A549 (cell line): ENCODE results near the gene MARK2. TPM values are rescaled to one million over a fixed set of nuclear protein-coding genes. Genes with fewer than 3 reads are reported as not detected.

Experiments used
- ATAC-seq, 2 experiments: fragments of 200-7000 bp in 1 of 2; fragments of >200 bp in 1 of 2; cut with Nextera tagmentation in 1 of 2; cut with Tn5 transposase in 1 of 2; 3 replicates each; pipeline versions ENCODE4 v1.8.0 to v1.9.1; 2018 to 2020; ENCODE audit warnings: mild to moderate bottlenecking in 1 of 2, moderate library complexity in 1 of 2
- CTCF ChIA-PET: fragments of 300-600 bp; sonication (Branson Sonifier 250); formaldehyde crosslinking; extraction: SDS; loops from one replicate; lab custom pipeline; 2021; ENCODE audit warnings: antibody characterized with exemption, inconsistent platforms; lab: Yijun Ruan, JAX
- POLR2A ChIA-PET: fragments of 350-600 bp; formaldehyde crosslinking; extraction: SDS; loops from one replicate; lab custom pipeline; 2021; ENCODE audit warnings: antibody characterized with exemption, inconsistent platforms; lab: Yijun Ruan, JAX
- DNase-seq, 2 experiments: peaks; one replicate each; pipeline versions ENCODE4 v3.0.0 to v3.0.0-alpha.2; 2011 to 2016; ENCODE audit warnings: low read depth in 1 of 2, low spot score in 1 of 2
- FAIRE-seq: peaks from 2 replicates; lab custom pipeline; 2011; peaks lifted over from hg19 to GRCh38; lab: Jason Lieb, UNC
- H3K27ac ChIP-seq, 2 experiments: fragments of >200 bp; sonication (Bioruptor Twin); formaldehyde crosslinking; 3 replicates each; pipeline ENCODE4 v1.5.1; 2016 to 2017
- H3K4me1 ChIP-seq: fragments of >200 bp; sonication (Bioruptor Twin); formaldehyde crosslinking; 3 replicates; pipeline ENCODE4 v1.6.1; 2016
- H3K4me2 ChIP-seq: fragments of >200 bp; sonication (Bioruptor Twin); formaldehyde crosslinking; 3 replicates; pipeline ENCODE4 v1.6.1; 2016
- H3K4me3 ChIP-seq: fragments of >200 bp; sonication (Bioruptor Twin); formaldehyde crosslinking; 3 replicates; pipeline ENCODE4 v1.5.1; 2016
- H3K9me3 ChIP-seq: fragments of >200 bp; sonication (Bioruptor Twin); formaldehyde crosslinking; 3 replicates; pipeline ENCODE4 v1.6.1; 2016
- CBX8 ChIP-seq: fragments of 200-600 bp; sonication (generic); IDR thresholded peaks from 2 replicates; pipeline ENCODE4 v1.6.1; 2016
- EHMT2 ChIP-seq: fragments of 200-600 bp; sonication (generic); IDR thresholded peaks from 2 replicates; pipeline ENCODE4 v1.6.1; 2016; ENCODE audit warnings: antibody characterized with exemption, low read depth, mild to moderate bottlenecking, moderate library complexity
- FOSB ChIP-seq: fragments of 250-450 bp; sonication (Bioruptor Pico); IDR thresholded peaks from 2 replicates; pipeline ENCODE4 v1.5.0; 2020; ENCODE audit warnings: mild to moderate bottlenecking, moderate library complexity
- GATA3 ChIP-seq: IDR thresholded peaks from 2 replicates; pipeline ENCODE4 v1.6.1; 2012; ENCODE audit warnings: borderline replicate concordance
- HEYL ChIP-seq: fragments of 250-450 bp; sonication (Bioruptor Pico); IDR thresholded peaks from 2 replicates; pipeline ENCODE4 v1.8.0; 2021; ENCODE audit warnings: mild to moderate bottlenecking, moderate library complexity
- HOXA7 ChIP-seq: fragments of 250-450 bp; sonication (Bioruptor Pico); IDR thresholded peaks from 2 replicates; pipeline ENCODE4 v1.5.0; 2020; ENCODE audit warnings: mild to moderate bottlenecking, moderate library complexity
- HOXB5 ChIP-seq: fragments of 250-450 bp; sonication (Bioruptor Pico); IDR thresholded peaks from 2 replicates; pipeline ENCODE4 v1.5.0; 2020; ENCODE audit warnings: mild to moderate bottlenecking, moderate library complexity
- JUN ChIP-seq, 2 experiments: fragments of >200 bp; sonication (Bioruptor Twin); formaldehyde crosslinking; IDR thresholded peaks; 2 replicates in 1 of 2; 3 replicates in 1 of 2; pipeline ENCODE4 v1.6.1; 2016 to 2017
- JUNB ChIP-seq: fragments of >200 bp; sonication (Bioruptor Twin); formaldehyde crosslinking; IDR thresholded peaks from 2 replicates; pipeline ENCODE4 v1.6.1; 2016
- KDM5A ChIP-seq: fragments of 200-600 bp; sonication (generic); IDR thresholded peaks from 2 replicates; pipeline ENCODE4 v1.6.1; 2016; ENCODE audit warnings: antibody characterized with exemption, mild to moderate bottlenecking
- MYC ChIP-seq: IDR thresholded peaks from 2 replicates; pipeline ENCODE4 v1.6.1; 2012; ENCODE audit warnings: mild to moderate bottlenecking, inconsistent platforms, low read length, improper control_type of control experiment, borderline replicate concordance
- NFE2L2 ChIP-seq: fragments of 150-350 bp; conservative IDR thresholded peaks from 2 replicates; pipeline ENCODE4 v1.6.1; 2014; ENCODE audit warnings: low read length
- NR3C1 ChIP-seq: fragments of >200 bp; sonication (Bioruptor Twin); formaldehyde crosslinking; IDR thresholded peaks from 3 replicates; pipeline ENCODE4 v1.6.1; 2017
- RCOR1 ChIP-seq: fragments of 150-350 bp; IDR thresholded peaks from 2 replicates; pipeline ENCODE4 v1.6.1; 2014; ENCODE audit warnings: antibody characterized with exemption, low read length, low read depth
- RNF2 ChIP-seq: fragments of 200-600 bp; sonication (generic); IDR thresholded peaks from 2 replicates; pipeline ENCODE4 v1.6.1; 2016; ENCODE audit warnings: low read depth, mild to moderate bottlenecking, antibody characterized with exemption, moderate library complexity, borderline replicate concordance
- TFCP2L1 ChIP-seq: fragments of 250-450 bp; sonication (Bioruptor Pico); IDR thresholded peaks from 2 replicates; pipeline ENCODE4 v1.5.0; 2021; ENCODE audit warnings: mild to moderate bottlenecking
- ZC3H11A ChIP-seq: fragments of 450-650 bp; IDR thresholded peaks from 2 replicates; pipeline ENCODE4 v1.6.1; 2014; ENCODE audit warnings: antibody characterized with exemption, mild to moderate bottlenecking
- ZFP36 ChIP-seq: fragments of 450-650 bp; IDR thresholded peaks from 2 replicates; pipeline ENCODE4 v1.6.1; 2014; ENCODE audit warnings: borderline replicate concordance; ENCODE audit not compliant: partially characterized antibody
- WGBS: methylation state at CpG from one replicate; pipeline ENCODE4 v1.1.6; 2017; ENCODE audit errors: missing lambda C conversion rate; 5-methylcytosine and 5-hydroxymethylcytosine counted together
- polyA plus RNA-seq, 4 experiments: library from polyadenylated mRNA; depleted of rRNA in 3 of 4; stranded (reverse); fragments of >200 nt; fragmentation: RNase III in 1 of 4; extraction: RNeasy Plus Mini Kit Qiagen cat#74134 plus additional on column Dnase treatment in 1 of 4; gene quantifications; 2 replicates in 3 of 4; 3 replicates in 1 of 4; pipeline ENCODE4 v1.2.3, GENCODE V29; 2011 to 2017
- TF ChIP-seq, protein P1 (sequence below): fragments of 250-450 bp; sonication (Bioruptor Pico); IDR thresholded peaks from 2 replicates; pipeline ENCODE4 v1.5.0; 2021; ENCODE audit warnings: mild to moderate bottlenecking, moderate library complexity, borderline replicate concordance
- TF ChIP-seq, protein P2 (sequence below): fragments of 450-650 bp; IDR thresholded peaks from 2 replicates; pipeline ENCODE4 v1.6.1; 2014; ENCODE audit warnings: antibody characterized with exemption
- TF ChIP-seq, protein P3 (sequence below): IDR thresholded peaks from 2 replicates; pipeline ENCODE4 v1.6.1; 2012
- TF ChIP-seq, protein P4 (sequence below): fragments of >200 bp; sonication (Bioruptor Twin); formaldehyde crosslinking; IDR thresholded peaks from 3 replicates; pipeline ENCODE4 v1.5.1; 2016
- TF ChIP-seq, protein P5 (sequence below): fragments of >200 bp; sonication (Bioruptor Twin); formaldehyde crosslinking; IDR thresholded peaks from 2 replicates; pipeline ENCODE4 v1.6.1; 2016
- TF ChIP-seq, protein P6 (sequence below): fragments of >200 bp; sonication (Bioruptor Twin); formaldehyde crosslinking; IDR thresholded peaks from 3 replicates; pipeline ENCODE4 v1.6.1; 2016
- TF ChIP-seq, protein P7 (sequence below): fragments of 250-450 bp; sonication (Bioruptor Pico); IDR thresholded peaks from 2 replicates; pipeline ENCODE4 v1.5.0; 2020; ENCODE audit warnings: low read depth, mild to moderate bottlenecking, moderate library complexity

The MARK2 gene
- polyA plus RNA-seq, 2 of the 4 experiments (the other 2 are of a cell fraction): 20.2 to 28.4 TPM

DNA sequence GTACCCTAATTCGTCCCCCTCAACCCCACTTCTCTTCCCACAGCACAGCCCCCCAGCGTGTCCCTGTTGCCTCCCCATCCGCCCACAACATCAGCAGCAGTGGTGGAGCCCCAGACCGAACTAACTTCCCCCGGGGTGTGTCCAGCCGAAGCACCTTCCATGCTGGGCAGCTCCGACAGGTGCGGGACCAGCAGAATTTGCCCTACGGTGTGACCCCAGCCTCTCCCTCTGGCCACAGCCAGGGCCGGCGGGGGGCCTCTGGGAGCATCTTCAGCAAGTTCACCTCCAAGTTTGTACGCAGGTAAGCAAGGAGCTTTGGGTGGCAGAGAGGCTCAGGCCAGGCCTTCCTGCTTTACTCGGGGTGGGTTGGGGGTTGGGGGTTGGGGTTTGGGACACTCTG lies 65.8 kb downstream of the MARK2 start:
- Histone ChIP-seq H3K4me1 (0 out of 3 replicates have a peak, but pooled peaks cover 2% of the 10 kb centered on the region), H3K4me3 (no peak overlapping the region), H3K4me2 (no peak overlapping the region), H3K27ac (no peak overlapping the region), H3K9me3 (no peaks in the 10 kb centered on the region)
- 95% methylated on average over 12 of the region's 13 CpGs for WGBS
- POLR2A ChIA-PET: no interaction called here
- FAIRE-seq: no peak
- no peak for DNase-seq
- ATAC-seq: no peak
- CTCF ChIA-PET: interaction anchor here (2.8 to 8.7 kb wide), 2 partner anchors 10 to 67 kb away, joined by 16 to 58 read pairs; partner anchors contain the start of gene MARK2
- TF ChIP-seq HOXB5 (CRISPR knock-in tag): no peak
- no peak for TF ChIP-seq CBX8
- TF ChIP-seq KDM5A: no peak
- no peak for TF ChIP-seq EHMT2
- TF ChIP-seq ZC3H11A: no peak
- TF ChIP-seq MYC: no peak
- TF ChIP-seq RCOR1: no peak
- TF ChIP-seq NFE2L2: no peak
- TF ChIP-seq, protein P1, sequence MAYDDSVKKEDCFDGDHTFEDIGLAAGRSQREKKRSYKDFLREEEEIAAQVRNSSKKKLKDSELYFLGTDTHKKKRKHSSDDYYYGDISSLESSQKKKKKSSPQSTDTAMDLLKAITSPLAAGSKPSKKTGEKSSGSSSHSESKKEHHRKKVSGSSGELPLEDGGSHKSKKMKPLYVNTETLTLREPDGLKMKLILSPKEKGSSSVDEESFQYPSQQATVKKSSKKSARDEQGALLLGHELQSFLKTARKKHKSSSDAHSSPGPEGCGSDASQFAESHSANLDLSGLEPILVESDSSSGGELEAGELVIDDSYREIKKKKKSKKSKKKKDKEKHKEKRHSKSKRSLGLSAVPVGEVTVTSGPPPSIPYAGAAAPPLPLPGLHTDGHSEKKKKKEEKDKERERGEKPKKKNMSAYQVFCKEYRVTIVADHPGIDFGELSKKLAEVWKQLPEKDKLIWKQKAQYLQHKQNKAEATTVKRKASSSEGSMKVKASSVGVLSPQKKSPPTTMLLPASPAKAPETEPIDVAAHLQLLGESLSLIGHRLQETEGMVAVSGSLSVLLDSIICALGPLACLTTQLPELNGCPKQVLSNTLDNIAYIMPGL (CRISPR knock-in tag): no peak
- no peak for TF ChIP-seq JUNB
- TF ChIP-seq, protein P2, sequence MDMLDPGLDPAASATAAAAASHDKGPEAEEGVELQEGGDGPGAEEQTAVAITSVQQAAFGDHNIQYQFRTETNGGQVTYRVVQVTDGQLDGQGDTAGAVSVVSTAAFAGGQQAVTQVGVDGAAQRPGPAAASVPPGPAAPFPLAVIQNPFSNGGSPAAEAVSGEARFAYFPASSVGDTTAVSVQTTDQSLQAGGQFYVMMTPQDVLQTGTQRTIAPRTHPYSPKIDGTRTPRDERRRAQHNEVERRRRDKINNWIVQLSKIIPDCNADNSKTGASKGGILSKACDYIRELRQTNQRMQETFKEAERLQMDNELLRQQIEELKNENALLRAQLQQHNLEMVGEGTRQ: no peak
- no peak for TF ChIP-seq RNF2
- no peak for TF ChIP-seq HEYL (CRISPR knock-in tag)
- TF ChIP-seq, protein P3, sequence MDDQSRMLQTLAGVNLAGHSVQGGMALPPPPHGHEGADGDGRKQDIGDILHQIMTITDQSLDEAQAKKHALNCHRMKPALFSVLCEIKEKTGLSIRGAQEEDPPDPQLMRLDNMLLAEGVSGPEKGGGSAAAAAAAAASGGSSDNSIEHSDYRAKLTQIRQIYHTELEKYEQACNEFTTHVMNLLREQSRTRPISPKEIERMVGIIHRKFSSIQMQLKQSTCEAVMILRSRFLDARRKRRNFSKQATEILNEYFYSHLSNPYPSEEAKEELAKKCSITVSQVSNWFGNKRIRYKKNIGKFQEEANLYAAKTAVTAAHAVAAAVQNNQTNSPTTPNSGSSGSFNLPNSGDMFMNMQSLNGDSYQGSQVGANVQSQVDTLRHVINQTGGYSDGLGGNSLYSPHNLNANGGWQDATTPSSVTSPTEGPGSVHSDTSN: no peak
- no peak for TF ChIP-seq FOSB (CRISPR knock-in tag)
- TF ChIP-seq HOXA7 (CRISPR knock-in tag): no peak
- TF ChIP-seq NR3C1: no peak
- TF ChIP-seq, protein P4, sequence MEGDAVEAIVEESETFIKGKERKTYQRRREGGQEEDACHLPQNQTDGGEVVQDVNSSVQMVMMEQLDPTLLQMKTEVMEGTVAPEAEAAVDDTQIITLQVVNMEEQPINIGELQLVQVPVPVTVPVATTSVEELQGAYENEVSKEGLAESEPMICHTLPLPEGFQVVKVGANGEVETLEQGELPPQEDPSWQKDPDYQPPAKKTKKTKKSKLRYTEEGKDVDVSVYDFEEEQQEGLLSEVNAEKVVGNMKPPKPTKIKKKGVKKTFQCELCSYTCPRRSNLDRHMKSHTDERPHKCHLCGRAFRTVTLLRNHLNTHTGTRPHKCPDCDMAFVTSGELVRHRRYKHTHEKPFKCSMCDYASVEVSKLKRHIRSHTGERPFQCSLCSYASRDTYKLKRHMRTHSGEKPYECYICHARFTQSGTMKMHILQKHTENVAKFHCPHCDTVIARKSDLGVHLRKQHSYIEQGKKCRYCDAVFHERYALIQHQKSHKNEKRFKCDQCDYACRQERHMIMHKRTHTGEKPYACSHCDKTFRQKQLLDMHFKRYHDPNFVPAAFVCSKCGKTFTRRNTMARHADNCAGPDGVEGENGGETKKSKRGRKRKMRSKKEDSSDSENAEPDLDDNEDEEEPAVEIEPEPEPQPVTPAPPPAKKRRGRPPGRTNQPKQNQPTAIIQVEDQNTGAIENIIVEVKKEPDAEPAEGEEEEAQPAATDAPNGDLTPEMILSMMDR: no peak
- TF ChIP-seq GATA3: no peak
- TF ChIP-seq, protein P5, sequence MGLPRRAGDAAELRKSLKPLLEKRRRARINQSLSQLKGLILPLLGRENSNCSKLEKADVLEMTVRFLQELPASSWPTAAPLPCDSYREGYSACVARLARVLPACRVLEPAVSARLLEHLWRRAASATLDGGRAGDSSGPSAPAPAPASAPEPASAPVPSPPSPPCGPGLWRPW: no peak

DNA sequence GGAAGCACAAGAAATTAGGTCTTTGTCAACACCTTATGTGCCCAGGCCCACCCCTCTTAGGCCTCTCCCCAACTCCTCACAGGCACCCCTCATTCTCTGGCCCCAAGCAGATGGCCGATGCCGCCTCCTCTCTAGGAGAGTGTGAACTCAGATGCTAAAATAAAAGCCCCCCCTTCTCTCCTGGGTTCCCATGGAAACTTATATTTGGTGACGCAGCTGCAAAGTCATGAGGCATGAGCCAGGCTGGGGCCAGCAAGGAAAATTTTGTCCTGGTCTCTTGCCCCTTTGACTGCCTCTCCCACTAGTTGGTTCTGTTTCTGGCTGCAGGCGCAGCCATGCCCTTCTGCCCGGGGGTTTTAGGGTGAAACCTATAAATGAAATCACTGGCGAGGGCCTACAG lies 66.3 kb downstream of the MARK2 start:
- no peak for ATAC-seq
- Histone ChIP-seq H3K4me2 (no peak overlapping the region), H3K4me3 (no peak overlapping the region), H3K9me3 (no peaks in the 10 kb centered on the region), H3K27ac (no peak overlapping the region), H3K4me1 (0 out of 3 replicates have a peak, but pooled peaks cover 4% of the 10 kb centered on the region)
- POLR2A ChIA-PET: no interaction called here
- CTCF ChIA-PET: interaction anchor here (2.8 to 8.7 kb wide), 2 partner anchors 10 to 67 kb away, joined by 16 to 58 read pairs; partner anchors contain the start of gene MARK2
- DNase-seq: no peak
- no peak for FAIRE-seq
- TF ChIP-seq, protein P6, sequence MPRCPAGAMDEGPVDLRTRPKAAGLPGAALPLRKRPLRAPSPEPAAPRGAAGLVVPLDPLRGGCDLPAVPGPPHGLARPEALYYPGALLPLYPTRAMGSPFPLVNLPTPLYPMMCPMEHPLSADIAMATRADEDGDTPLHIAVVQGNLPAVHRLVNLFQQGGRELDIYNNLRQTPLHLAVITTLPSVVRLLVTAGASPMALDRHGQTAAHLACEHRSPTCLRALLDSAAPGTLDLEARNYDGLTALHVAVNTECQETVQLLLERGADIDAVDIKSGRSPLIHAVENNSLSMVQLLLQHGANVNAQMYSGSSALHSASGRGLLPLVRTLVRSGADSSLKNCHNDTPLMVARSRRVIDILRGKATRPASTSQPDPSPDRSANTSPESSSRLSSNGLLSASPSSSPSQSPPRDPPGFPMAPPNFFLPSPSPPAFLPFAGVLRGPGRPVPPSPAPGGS: no peak
- TF ChIP-seq, protein P7, sequence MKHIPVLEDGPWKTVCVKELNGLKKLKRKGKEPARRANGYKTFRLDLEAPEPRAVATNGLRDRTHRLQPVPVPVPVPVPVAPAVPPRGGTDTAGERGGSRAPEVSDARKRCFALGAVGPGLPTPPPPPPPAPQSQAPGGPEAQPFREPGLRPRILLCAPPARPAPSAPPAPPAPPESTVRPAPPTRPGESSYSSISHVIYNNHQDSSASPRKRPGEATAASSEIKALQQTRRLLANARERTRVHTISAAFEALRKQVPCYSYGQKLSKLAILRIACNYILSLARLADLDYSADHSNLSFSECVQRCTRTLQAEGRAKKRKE: no peak
- TF ChIP-seq ZFP36 (no peak), JUN (IDR thresholded peaks at IDR 0.05) (no peak), TFCP2L1 (no peak), ZC3H11A (no peak), GATA3 (no peak)
- TF ChIP-seq, all 56 proteins: peak for 0
- 94% methylated on average over 6 of the region's 6 CpGs for WGBS
